ENCODE measurements around the gene ZHX3.

ZHX3 gene

DNA sequence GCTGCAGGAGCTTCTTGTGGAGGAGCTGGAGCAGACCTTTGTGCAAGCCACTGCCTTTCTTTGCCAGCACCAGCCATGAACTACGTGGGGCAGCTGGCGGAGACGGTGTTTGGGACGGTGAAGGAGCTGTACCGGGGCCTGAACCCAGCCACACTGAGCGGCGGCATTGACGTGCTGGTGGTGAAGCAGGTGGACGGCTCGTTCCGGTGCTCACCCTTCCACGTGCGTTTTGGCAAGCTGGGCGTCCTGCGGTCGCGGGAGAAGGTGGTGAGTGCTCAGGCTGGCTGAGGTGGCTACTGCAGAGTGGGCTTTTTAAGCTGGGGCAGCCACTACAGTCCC is 28.2 kb upstream of the ZHX3 start:
- no peak overlapping the region for H3K4me3 ChIP-seq (ENCODE audit: low read depth, low read length)
- TF ChIP-seq, protein P1, sequence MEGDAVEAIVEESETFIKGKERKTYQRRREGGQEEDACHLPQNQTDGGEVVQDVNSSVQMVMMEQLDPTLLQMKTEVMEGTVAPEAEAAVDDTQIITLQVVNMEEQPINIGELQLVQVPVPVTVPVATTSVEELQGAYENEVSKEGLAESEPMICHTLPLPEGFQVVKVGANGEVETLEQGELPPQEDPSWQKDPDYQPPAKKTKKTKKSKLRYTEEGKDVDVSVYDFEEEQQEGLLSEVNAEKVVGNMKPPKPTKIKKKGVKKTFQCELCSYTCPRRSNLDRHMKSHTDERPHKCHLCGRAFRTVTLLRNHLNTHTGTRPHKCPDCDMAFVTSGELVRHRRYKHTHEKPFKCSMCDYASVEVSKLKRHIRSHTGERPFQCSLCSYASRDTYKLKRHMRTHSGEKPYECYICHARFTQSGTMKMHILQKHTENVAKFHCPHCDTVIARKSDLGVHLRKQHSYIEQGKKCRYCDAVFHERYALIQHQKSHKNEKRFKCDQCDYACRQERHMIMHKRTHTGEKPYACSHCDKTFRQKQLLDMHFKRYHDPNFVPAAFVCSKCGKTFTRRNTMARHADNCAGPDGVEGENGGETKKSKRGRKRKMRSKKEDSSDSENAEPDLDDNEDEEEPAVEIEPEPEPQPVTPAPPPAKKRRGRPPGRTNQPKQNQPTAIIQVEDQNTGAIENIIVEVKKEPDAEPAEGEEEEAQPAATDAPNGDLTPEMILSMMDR (IDR thresholded peaks at IDR 0.05; ENCODE audit: low read depth, low read length), result no peak
- TF ChIP-seq MYC (IDR thresholded peaks at IDR 0.05; ENCODE audit: low read depth, low read length), result no peak
- no peak for TF ChIP-seq POLR2A (IDR thresholded peaks at IDR 0.05; ENCODE audit: extremely low read depth, insufficient read length)
- DNase-seq (ENCODE audit: low read depth), result no peak

DNA sequence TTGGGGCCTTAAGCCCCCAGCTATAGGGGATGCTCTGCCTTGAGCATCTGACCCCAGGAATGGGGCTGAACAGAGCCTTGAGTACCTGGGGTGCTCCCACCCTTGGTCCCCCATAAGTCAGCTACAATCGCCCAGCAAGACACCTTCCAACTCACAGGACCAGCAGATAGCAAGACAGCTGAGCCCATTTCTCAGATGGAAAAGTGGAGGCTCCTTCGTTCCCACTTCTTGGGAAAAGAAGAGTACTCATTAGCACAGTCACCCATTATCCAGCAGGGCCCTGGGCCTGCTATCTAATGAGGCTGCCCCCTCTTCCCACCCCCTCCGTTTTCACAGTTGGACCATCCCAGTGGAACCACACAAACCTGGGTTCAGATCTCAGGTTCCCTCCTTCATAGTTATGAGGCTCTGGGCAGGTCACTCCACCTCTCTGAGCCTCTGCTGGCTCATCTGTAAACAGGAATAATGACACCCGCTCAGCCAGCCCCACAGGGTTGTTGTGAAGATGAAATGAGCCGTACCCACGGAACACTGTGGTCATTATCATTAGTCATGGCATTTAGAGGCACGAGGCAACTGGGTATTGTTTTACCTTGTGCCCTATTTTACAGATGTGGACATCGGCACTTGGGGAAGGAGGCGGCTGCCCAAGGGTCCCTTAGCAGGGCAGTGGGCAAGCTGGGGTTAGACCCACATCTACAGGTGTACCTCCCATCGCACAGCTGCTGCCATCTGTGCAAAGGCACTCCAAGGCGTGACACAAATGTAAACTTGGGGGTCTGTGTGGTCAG is 27.6 kb upstream of the ZHX3 start:
- TF ChIP-seq POLR2A (IDR thresholded peaks at IDR 0.05; ENCODE audit: extremely low read depth, insufficient read length) (no peak), MYC (IDR thresholded peaks at IDR 0.05; ENCODE audit: low read depth, low read length) (no peak)
- TF ChIP-seq, protein P1 (IDR thresholded peaks at IDR 0.05; ENCODE audit: low read depth, low read length), result no peak
- TF ChIP-seq, protein P2, sequence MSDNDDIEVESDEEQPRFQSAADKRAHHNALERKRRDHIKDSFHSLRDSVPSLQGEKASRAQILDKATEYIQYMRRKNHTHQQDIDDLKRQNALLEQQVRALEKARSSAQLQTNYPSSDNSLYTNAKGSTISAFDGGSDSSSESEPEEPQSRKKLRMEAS (IDR thresholded peaks at IDR 0.05; ENCODE audit: low read depth, low read length), result no peak
- no peak for DNase-seq (ENCODE audit: low read depth)
- no peak overlapping the region for H3K4me3 ChIP-seq (ENCODE audit: low read depth, low read length)

DNA sequence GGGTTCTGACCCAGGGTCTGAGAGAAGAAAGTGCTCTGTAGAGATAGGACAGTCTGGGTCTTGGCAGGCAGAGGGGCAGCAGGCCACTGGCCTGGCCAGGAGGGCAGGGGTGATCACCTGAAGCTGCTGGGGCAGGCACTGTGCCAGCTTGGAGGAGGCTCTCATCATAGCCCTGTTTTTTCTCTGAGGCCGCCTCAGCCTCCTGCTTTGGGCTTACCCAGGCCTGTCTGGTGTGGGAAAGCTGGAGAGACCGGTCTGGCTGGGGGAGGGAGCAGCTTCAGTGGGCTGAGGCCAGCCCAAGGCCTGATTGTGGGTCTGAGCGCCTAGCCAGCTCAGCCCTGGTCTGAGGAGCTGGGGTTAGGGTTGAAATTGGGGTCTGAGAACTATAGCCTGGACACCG is 26.9 kb upstream of the ZHX3 start:
- no peak overlapping the region for H3K4me3 ChIP-seq (ENCODE audit: low read depth, low read length)
- DNase-seq (ENCODE audit: low read depth), result no peak
- TF ChIP-seq MYC (IDR thresholded peaks at IDR 0.05; ENCODE audit: low read depth, low read length) (no peak), POLR2A (IDR thresholded peaks at IDR 0.05; ENCODE audit: extremely low read depth, insufficient read length) (no peak)
- TF ChIP-seq, protein P2 (IDR thresholded peaks at IDR 0.05; ENCODE audit: low read depth, low read length), result no peak
- TF ChIP-seq, protein P1 (IDR thresholded peaks at IDR 0.05; ENCODE audit: low read depth, low read length), result no peak

DNA sequence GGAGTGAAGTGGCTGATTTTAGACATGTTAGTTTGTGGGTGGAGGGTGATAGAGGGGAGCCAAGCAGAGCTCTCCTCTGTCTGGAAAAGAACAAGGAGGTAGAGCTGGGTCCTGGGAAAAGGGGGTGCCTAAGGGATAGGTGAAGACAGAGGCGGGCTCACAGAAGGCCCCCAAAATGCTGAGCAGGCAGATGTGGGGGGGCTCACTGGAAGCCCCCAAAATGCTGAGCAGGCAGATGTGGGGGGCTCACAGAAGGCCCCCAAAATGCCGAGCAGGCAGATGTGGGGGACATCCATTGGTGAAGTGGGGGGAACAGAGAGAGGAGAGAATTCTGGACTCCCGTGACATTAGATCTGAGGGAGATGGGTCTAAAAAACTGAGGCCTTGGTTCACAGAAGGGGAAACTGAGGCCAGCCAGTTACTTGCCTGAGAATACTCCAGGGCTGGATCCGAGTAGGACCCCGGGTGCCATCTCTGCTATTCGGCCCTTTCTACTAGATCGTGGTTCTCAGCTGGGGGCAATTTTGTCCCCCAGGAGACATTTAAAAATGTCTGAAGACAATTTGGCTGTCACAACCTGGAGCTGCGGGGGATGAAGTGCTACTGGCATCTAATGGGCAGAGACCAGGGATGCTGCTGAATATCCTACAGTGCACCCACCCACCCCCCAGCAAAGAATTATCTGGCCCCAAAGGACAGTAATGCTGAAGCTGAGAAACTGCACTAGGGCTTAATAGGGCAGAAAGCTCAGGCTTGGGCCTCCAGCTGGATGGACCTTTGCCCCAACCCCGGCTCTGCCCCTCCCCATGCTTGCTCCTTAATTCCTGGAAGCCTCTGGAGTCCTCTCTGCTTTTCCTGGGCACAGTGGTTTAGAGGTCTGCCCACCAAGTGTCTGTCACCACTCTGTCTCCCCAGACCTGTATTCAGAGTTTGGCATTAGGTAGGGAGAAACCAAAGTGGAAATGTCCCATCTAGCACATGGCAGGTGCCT is 25.2 kb upstream of the ZHX3 start:
- TF ChIP-seq, protein P1 (IDR thresholded peaks at IDR 0.05; ENCODE audit: low read depth, low read length), result no peak
- no peak for TF ChIP-seq POLR2A (IDR thresholded peaks at IDR 0.05; ENCODE audit: extremely low read depth, insufficient read length)
- no peak for DNase-seq (ENCODE audit: low read depth)
- no peak overlapping the region for H3K4me3 ChIP-seq (ENCODE audit: low read depth, low read length)

GRCh38 chr20:41340327-41341055 is 23.0 kb upstream of the ZHX3 start, which contains the start of gene LPIN3:
TSS of gene LPIN3 (plus strand) at chr20:41340821. CDS start at chr20:41345804, 4,983 bp downstream.
- peak; percentile 21 for DNase-seq (ENCODE audit: low read depth)
- TF ChIP-seq, protein P1 (IDR thresholded peaks at IDR 0.05; ENCODE audit: low read depth, low read length), result no peak
- TF ChIP-seq MYC (IDR thresholded peaks at IDR 0.05; ENCODE audit: low read depth, low read length) (no peak), POLR2A (IDR thresholded peaks at IDR 0.05; ENCODE audit: extremely low read depth, insufficient read length) (no peak)
- TF ChIP-seq, protein P2 (IDR thresholded peaks at IDR 0.05; ENCODE audit: low read depth, low read length), result no peak
- H3K4me3 ChIP-seq (ENCODE audit: low read depth, low read length), result no peak within 1 kb of the TSS
